Endothelial cell (in vitro differentiated cells): ENCODE measurements around the gene MYL6B. TPM values are rescaled to one million over a fixed set of nuclear protein-coding genes. Genes with fewer than 3 reads are reported as not detected.

Experiments used
- DNase-seq: peaks from one replicate; pipeline ENCODE4 v3.0.0; 2021; ENCODE audit warnings: low spot score
- H3K27ac Mint-ChIP-seq: one replicate; pipeline ENCODE4 v1.8.0; 2021; ENCODE audit warnings: mixed read lengths, inconsistent platforms; ENCODE audit not compliant: unreplicated experiment
- H3K27me3 Mint-ChIP-seq: one replicate; pipeline ENCODE4 v1.8.0; 2021; ENCODE audit warnings: mild to moderate bottlenecking, moderate library complexity, mixed read lengths, inconsistent platforms; ENCODE audit not compliant: unreplicated experiment
- H3K36me3 Mint-ChIP-seq: one replicate; pipeline ENCODE4 v1.8.0; 2021; ENCODE audit warnings: mild to moderate bottlenecking, low read depth, mixed read lengths, inconsistent platforms; ENCODE audit not compliant: unreplicated experiment
- H3K4me1 Mint-ChIP-seq: one replicate; pipeline ENCODE4 v1.8.0; 2021; ENCODE audit warnings: mild to moderate bottlenecking, mixed read lengths, inconsistent platforms; ENCODE audit not compliant: unreplicated experiment
- H3K4me3 Mint-ChIP-seq: one replicate; pipeline ENCODE4 v1.8.0; 2021; ENCODE audit warnings: mild to moderate bottlenecking, mixed read lengths, inconsistent platforms; ENCODE audit not compliant: unreplicated experiment
- H3K9me3 Mint-ChIP-seq: one replicate; pipeline ENCODE4 v1.8.0; 2021; ENCODE audit warnings: mixed read lengths, inconsistent platforms; ENCODE audit not compliant: unreplicated experiment
- total RNA-seq: library from RNA; stranded (reverse); fragmentation: NEBNext Ultra II Directional; extraction: Animal tissue kit (Norgen Biotek cat#: 25700); gene quantifications from one replicate; pipeline ENCODE4 v1.2.1, GENCODE V29; 2021; ENCODE audit not compliant: unreplicated experiment
- TF ChIP-seq, protein P1 (sequence below): fragments of 200-600 bp; sonication (generic); IDR thresholded peaks from one replicate; pipeline ENCODE4 v1.5.0; 2021; ENCODE audit warnings: antibody characterized with exemption; ENCODE audit not compliant: unreplicated experiment

The MYL6B gene
- total RNA-seq, 1 donor from 2014 or later = 170 TPM

GRCh38 chr12:56124133-56124532 lies 28.3 kb upstream of the MYL6B start:
- Mint-ChIP-seq H3K4me3 (no peak overlapping the region), H3K27me3 (peaks cover 14% of the 10 kb centered on the region), H3K4me1 (peaks cover 60% of the 10 kb centered on the region), H3K27ac (peak overlapping the region; percentile 93), H3K36me3 (peaks cover 28% of the 10 kb centered on the region), H3K9me3 (no peaks in the 10 kb centered on the region)
- TF ChIP-seq, protein P1, sequence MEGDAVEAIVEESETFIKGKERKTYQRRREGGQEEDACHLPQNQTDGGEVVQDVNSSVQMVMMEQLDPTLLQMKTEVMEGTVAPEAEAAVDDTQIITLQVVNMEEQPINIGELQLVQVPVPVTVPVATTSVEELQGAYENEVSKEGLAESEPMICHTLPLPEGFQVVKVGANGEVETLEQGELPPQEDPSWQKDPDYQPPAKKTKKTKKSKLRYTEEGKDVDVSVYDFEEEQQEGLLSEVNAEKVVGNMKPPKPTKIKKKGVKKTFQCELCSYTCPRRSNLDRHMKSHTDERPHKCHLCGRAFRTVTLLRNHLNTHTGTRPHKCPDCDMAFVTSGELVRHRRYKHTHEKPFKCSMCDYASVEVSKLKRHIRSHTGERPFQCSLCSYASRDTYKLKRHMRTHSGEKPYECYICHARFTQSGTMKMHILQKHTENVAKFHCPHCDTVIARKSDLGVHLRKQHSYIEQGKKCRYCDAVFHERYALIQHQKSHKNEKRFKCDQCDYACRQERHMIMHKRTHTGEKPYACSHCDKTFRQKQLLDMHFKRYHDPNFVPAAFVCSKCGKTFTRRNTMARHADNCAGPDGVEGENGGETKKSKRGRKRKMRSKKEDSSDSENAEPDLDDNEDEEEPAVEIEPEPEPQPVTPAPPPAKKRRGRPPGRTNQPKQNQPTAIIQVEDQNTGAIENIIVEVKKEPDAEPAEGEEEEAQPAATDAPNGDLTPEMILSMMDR = no peak
- DNase-seq = no peak

GRCh38 chr12:56126732-56127239 lies 25.6 kb upstream of the MYL6B start:
- H3K4me3 Mint-ChIP-seq = peak overlapping the region; percentile 98
- peaks cover 66% of the 10 kb centered on the region for H3K4me1 Mint-ChIP-seq
- TF ChIP-seq, protein P1 = no peak
- peaks cover 30% of the 10 kb centered on the region for H3K36me3 Mint-ChIP-seq
- no peaks in the 10 kb centered on the region for H3K9me3 Mint-ChIP-seq
- H3K27ac Mint-ChIP-seq = peak overlapping the region; percentile 95
- DNase-seq = no peak
- peaks cover 22% of the 10 kb centered on the region for H3K27me3 Mint-ChIP-seq

GRCh38 chr12:56127485-56127887 lies 24.9 kb upstream of the MYL6B start:
- peaks cover 65% of the 10 kb centered on the region for H3K4me1 Mint-ChIP-seq
- H3K9me3 Mint-ChIP-seq = no peaks in the 10 kb centered on the region
- peak overlapping the region; percentile 98 for H3K4me3 Mint-ChIP-seq
- no peak for DNase-seq
- H3K36me3 Mint-ChIP-seq = peaks cover 37% of the 10 kb centered on the region
- H3K27ac Mint-ChIP-seq = peak overlapping the region; percentile 95
- TF ChIP-seq, protein P1 = no peak
- H3K27me3 Mint-ChIP-seq = peaks cover 25% of the 10 kb centered on the region

DNA sequence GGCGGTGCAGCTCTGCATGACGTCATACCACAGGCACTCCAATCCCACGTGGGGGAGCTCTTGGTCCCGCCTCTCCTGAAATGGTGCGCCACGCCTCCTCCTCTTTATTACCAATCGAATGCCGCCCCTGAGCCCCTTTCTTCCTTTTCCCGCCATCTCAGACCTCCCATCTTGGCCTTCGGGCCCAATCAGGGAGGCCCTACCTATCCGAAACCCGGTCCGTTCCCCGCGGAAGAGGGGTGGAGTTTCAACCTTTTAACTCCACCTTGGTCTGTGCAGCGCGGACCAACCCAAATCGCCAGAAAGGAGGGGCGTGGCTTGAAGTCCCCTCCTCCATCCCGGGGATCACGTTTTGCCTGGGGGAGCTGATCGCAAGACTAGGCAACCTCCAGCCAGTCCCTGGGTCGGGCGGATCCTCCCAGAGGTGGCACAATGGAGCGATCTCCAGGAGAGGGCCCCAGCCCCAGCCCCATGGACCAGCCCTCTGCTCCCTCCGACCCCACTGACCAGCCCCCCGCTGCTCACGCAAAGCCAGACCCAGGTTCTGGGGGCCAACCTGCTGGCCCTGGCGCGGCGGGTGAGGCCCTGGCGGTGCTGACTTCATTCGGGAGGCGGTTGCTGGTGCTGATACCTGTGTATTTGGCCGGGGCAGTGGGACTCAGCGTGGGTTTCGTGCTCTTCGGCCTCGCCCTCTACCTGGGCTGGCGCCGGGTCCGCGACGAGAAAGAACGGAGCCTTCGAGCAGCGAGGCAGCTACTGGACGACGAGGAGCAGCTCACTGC lies 24.3 kb upstream of the MYL6B start, which contains the start of gene ESYT1:
TSS of gene ESYT1 (plus strand) at position 380 of the 782 bp plus-strand sequence. CDS start at position 433, 53 bp downstream.
- Mint-ChIP-seq H3K4me1 (peaks cover 64% of the 10 kb centered on the region), H3K27ac (peak within 1 kb of the TSS; percentile 95), H3K27me3 (peaks cover 25% of the 10 kb centered on the region), H3K36me3 (peaks cover 40% of the 10 kb centered on the region), H3K4me3 (peak within 1 kb of the TSS; percentile 98), H3K9me3 (no peaks in the 10 kb centered on the region)
- TF ChIP-seq, protein P1 = no peak
- peak; percentile 94 for DNase-seq

DNA sequence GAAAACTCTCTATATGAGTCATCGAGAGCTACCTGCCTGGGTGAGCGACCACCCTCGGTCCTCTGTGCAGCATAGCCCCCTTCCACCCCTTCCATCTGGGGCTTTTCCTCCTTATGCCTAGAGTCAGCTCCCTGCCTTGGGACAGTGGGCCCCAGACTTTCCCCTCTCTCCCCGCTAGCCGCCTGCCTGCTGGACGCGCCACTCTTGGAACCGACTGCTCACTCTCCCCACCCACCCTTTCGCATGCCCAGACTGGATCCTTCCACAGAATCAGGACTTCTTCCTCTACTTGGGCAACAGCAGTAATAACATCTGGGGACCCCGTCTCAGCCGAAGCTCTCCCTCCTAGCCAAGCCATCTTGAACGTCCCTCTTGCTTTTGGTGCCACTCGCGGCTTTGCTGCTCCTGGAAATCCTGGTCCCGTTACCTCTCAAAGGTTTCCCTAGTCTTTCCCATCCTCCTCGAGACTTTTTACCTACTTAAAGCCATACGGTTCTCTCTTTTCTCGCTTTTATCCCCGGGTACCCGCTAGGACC lies 23.6 kb upstream of the MYL6B start:
- no peaks in the 10 kb centered on the region for H3K9me3 Mint-ChIP-seq
- peak overlapping the region; percentile 98 for H3K4me3 Mint-ChIP-seq
- H3K27me3 Mint-ChIP-seq = peaks cover 25% of the 10 kb centered on the region
- no peak for DNase-seq
- peaks cover 61% of the 10 kb centered on the region for H3K4me1 Mint-ChIP-seq
- H3K27ac Mint-ChIP-seq = peak overlapping the region; percentile 95
- H3K36me3 Mint-ChIP-seq = peaks cover 46% of the 10 kb centered on the region
- TF ChIP-seq, protein P1 = no peak
